Activated CD4-positive, CD25-positive, alpha-beta regulatory T cell treated with anti-CD3 and anti-CD28 coated beads, Interleukin-2, amount 50 U/mL, for 24 hours (primary cell): Measurements from ENCODE around the gene MAFG.

ENCODE experiments used
- ATAC-seq, 2 donors: fragments of 150-1000 bp; cut with Tn5 transposase; one replicate each; pipeline ENCODE4 v1.10.0; 2021; ENCODE audit warnings: mild to moderate bottlenecking in 1 of 2, moderate library complexity in 1 of 2

MAFG gene

DNA sequence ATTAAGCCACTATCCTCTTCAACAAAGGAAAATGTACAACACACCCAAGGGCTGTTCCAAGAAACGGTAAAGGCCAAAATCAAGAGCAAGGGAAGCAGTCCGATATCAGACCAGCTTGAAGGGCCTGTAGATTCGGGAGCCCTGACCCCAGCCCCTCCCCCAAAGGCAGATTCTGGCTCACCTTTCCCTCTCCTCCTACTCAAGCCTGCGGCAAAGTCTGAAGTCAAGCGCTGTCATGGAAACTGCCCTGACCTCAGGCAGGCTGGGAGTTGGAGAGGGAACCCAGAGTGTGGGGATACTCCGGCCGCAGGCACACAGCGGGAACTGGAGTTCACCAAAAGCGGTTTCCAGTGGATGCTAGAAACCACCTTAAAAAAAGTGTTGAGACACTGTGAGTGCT lies 37.9 kb downstream of the MAFG start:
- no peak for ATAC-seq

GRCh38 chr17:81888988-81889595 lies 38.4 kb downstream of the MAFG start:
- ATAC-seq, result no peak

GRCh38 chr17:81888105-81888987 lies 39.2 kb downstream of the MAFG start:
- no peak for ATAC-seq

GRCh38 chr17:81885869-81886548 lies 41.5 kb downstream of the MAFG start:
- ATAC-seq, result no peak

GRCh38 chr17:81885454-81885853 lies 42.1 kb downstream of the MAFG start:
- no peak for ATAC-seq

GRCh38 chr17:81884968-81885367 lies 42.6 kb downstream of the MAFG start:
- ATAC-seq, result peak in 1 of 2 donors; percentile 26

DNA sequence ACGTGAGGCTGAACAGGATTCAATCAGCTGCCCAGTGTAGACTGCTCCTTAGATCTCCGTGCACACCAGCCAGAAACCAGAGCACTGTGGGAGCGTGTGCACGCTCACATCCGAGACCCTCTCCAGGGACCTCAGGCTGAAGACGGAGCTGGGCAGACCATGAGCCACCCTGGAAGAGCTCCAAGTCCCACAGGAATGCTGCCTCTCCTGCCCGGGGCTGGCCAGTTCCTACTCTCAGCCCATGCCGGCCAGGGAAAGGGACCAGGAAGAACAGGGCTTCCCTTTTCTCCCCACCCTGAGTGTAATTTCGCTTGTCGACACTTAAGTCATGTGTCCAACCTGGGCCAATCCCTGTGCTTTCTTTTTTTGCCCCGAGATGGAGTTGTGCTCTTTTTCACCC lies 43.0 kb downstream of the MAFG start:
- no peak for ATAC-seq

- no peak for ATAC-seq
Measured at GRCh38 chr17:81879121-81879520, 48.4 kb downstream of the MAFG start.

DNA sequence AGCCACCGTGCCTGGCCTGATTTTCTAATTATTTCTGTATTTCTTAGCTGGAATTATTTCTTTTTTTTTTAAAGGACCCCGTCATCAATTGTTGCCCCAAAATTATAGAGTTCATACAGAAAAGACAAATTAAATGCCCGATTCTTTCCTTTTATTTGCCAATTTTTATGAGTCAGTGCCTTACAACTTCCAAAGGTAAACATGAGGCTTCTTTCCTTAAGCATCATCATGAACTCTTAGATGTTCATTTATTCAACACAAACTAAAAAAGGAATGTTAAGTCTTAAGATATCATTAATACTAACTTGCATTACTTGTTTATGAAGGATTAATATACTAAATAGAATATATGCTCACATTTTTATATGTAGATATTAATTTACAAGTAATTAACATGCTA lies 49.2 kb downstream of the MAFG start:
- no peak for ATAC-seq

- ATAC-seq, result no peak
Measured at GRCh38 chr17:81877569-81877968, 50.0 kb downstream of the MAFG start.

DNA sequence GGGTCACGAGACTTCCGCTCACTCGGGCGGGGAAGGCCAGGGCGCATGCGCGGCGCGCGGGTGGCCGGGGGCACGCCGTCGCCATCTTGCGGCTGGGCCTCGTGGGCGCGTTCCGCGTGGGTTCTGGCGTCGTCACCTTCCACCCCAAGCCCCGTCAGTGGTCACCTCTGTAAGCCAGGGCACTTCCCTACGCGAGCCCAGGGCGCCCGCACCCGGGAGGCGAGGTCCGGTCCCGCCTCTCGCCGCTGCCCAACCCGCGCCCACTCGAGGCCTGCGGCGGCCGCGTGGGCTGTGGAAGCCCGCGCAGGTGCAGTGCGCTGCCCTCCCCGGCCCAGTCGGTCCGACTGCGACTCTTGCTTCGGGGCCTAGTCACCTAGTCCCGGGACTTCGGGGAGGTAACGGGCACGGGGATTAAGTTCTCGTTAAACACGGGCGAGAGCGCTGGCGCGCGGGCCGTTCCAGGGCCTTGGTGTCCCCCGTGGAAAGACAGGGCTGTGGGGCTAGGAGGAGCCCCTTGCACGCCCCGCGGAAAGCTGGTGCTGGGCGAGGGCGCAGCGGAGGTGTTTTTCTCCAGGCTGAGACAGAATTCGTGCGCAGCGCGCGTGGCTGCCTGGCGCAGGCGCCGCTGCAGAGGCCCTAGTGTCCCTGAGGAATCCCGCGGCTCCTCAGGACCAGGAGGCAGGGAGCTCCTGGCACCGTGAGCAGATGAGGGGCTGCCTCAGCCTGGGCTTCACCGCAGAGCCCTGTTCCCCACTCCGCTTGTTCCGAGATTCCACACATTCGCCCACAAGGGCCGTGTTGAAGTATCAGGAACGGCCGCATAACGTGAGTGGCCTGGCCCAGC lies 55.9 kb downstream of the MAFG start:
- peak; percentile 6 to 25 for ATAC-seq

- ATAC-seq, result peak; percentile 58 to 67
Measured at GRCh38 chr17:81870981-81871386, 56.6 kb downstream of the MAFG start, which contains the start of gene ARHGDIA. Gene ARHGDIA, minus strand, starts transcription at chr17:81871337. Its CDS starts 1,407 bp downstream, at chr17:81869930.

GRCh38 chr17:81870131-81870980 lies 57.2 kb downstream of the MAFG start:
- peak; percentile 14 to 23 for ATAC-seq

DNA sequence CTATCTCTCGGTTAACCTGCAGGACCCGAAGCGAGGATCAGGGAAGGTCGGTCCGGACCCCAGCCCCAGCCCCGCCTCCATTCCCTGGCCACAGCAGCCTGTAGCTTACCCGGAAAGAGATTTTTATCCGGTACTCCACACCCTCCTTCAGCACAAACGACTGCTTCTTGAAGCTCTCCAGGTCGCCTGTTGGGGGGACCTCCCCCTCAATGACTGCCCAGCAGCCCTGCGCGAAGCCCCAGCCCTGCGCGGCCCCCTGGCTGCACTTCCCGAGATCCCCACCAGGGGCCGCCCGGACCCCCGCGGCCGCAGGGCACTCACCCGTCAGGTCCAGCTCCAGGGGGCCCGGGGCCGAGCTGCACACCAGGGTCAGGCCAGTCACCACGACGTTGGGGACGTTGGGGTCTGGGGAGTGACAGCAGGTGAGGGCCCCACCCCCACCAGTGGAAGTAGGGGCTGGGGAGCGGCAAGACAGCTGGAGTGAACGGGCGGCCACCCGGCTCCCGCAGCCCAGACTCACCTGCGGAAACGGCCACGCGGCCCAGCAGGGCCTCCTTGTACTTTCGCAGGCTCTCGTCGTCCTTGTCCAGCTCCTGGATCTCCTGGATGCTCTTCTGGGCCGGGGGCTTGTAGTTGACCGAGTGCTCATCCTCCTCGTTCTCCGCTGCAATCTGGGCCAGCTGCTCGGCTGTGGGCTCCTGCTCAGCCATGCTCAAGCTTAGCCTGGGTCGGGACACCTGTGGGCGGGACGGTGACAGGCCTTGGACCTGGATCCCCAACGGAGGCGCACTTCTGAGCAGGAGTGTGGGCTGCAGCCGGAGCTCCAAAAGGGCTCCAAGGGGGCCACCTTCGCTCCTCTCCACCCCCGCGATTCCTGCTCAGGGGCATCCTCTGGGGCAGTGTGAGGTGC lies 58.1 kb downstream of the MAFG start:
- ATAC-seq, result peak in 1 of 2 donors; percentile 0

- no peak for ATAC-seq
Measured at GRCh38 chr17:81868674-81869220, 58.8 kb downstream of the MAFG start.
